ENCODE results near the gene STUM. TPM values are rescaled to one million over a fixed set of nuclear protein-coding genes. Genes with fewer than 3 reads are reported as not detected.
"Not testable (repeated sequence)": the region's sequence is repeated elsewhere in the genome, so short reads cannot be mapped to it uniquely, and the experiment has no call there.

STUM gene
- total RNA-seq, 1 experiment from 2014 or later, result not detected

- DNase-seq (ENCODE audit: low read depth), result no peak
Observed at GRCh38 chr1:226580625-226581270, 32.2 kb downstream of the STUM start.

- no peak for DNase-seq (ENCODE audit: low read depth)
Observed at GRCh38 chr1:226581650-226582330, 33.2 kb downstream of the STUM start.

GRCh38 chr1:226582966-226583365, 34.4 kb downstream of the STUM start:
- DNase-seq (ENCODE audit: low read depth), result no peak

- no peak for DNase-seq (ENCODE audit: low read depth)
Observed at GRCh38 chr1:226584164-226584563, 35.6 kb downstream of the STUM start.

- no peak for DNase-seq (ENCODE audit: low read depth)
Observed at GRCh38 chr1:226586116-226586515, 37.6 kb downstream of the STUM start.

- DNase-seq (ENCODE audit: low read depth), result no peak
Observed at GRCh38 chr1:226586650-226587422, 38.3 kb downstream of the STUM start.

- DNase-seq (ENCODE audit: low read depth), result no peak
Observed at GRCh38 chr1:226588484-226588883, 39.9 kb downstream of the STUM start.

- DNase-seq (ENCODE audit: low read depth), result no peak
Observed at GRCh38 chr1:226589008-226589733, 40.6 kb downstream of the STUM start.

GRCh38 chr1:226590614-226591013, 42.0 kb downstream of the STUM start:
- no peak for DNase-seq (ENCODE audit: low read depth)

- DNase-seq (ENCODE audit: low read depth), result no peak
Observed at GRCh38 chr1:226593541-226593940, 45.0 kb downstream of the STUM start.

- no peak for DNase-seq (ENCODE audit: low read depth)
Observed at GRCh38 chr1:226596531-226597165, 48.1 kb downstream of the STUM start.

- DNase-seq (ENCODE audit: low read depth), result no peak
Observed at GRCh38 chr1:226597616-226598454, 49.3 kb downstream of the STUM start.

GRCh38 chr1:226598455-226598849, 49.9 kb downstream of the STUM start:
- DNase-seq (ENCODE audit: low read depth), result no peak

- not testable (repeated sequence) for DNase-seq (ENCODE audit: low read depth)
Observed at GRCh38 chr1:226598955-226599354, 50.4 kb downstream of the STUM start.

- DNase-seq (ENCODE audit: low read depth), result no peak
Observed at GRCh38 chr1:226599636-226600238, 51.2 kb downstream of the STUM start.

GRCh38 chr1:226600254-226600653, 51.7 kb downstream of the STUM start:
- no peak for DNase-seq (ENCODE audit: low read depth)

GRCh38 chr1:226601456-226601855, 52.9 kb downstream of the STUM start:
- no peak for DNase-seq (ENCODE audit: low read depth)

- DNase-seq (ENCODE audit: low read depth), result peak; percentile 41
Observed at GRCh38 chr1:226602186-226603021, 53.8 kb downstream of the STUM start.

Measured in LHCN-M2 (cell line).